Mucosa of descending colon (tissue), 3 donors: ENCODE data around the gene CRYL1. TPM values are rescaled to one million over a fixed set of nuclear protein-coding genes. Genes with fewer than 3 reads are reported as not detected.
A peak's percentile ranks its signal among the peaks of the same experiment; 100 is the strongest.

Experiments
- ATAC-seq: fragments of 200-7000 bp; cut with Tn5 transposase; one replicate; pipeline ENCODE4 v1.9.1; 2020; ENCODE audit warnings: mild to moderate bottlenecking, moderate library complexity
- DNase-seq, 3 donors: peaks; one replicate each; pipeline ENCODE4 v3.0.0-alpha.2; 2020
- H3K36me3 ChIP-seq: fragments of 200-600 bp; one replicate; pipeline ENCODE4 v1.8.0; 2021; ENCODE audit warnings: low read depth, mild to moderate bottlenecking
- H3K4me1 ChIP-seq: fragments of 200-600 bp; one replicate; pipeline ENCODE4 v1.8.0; 2021; ENCODE audit warnings: low read depth, mild to moderate bottlenecking
- H3K4me3 ChIP-seq: fragments of 200-600 bp; one replicate; pipeline ENCODE4 v1.8.0; 2021; ENCODE audit warnings: mild to moderate bottlenecking
- H3K9me3 ChIP-seq: fragments of 200-600 bp; one replicate; pipeline ENCODE4 v1.8.0; 2021; ENCODE audit warnings: mild to moderate bottlenecking
- CTCF ChIP-seq: fragments of 200-600 bp; IDR thresholded peaks from one replicate; pipeline ENCODE4 v1.8.0; 2022; ENCODE audit warnings: antibody characterized with exemption, mild to moderate bottlenecking
- intact Hi-C, 2 donors: fragments of 100-400 bp; cut with DNase I in 1 of 2; cut with micrococcal nuclease in 1 of 2; formaldehyde crosslinking; loops; one replicate each; pipeline versions ENCODE4 v1.11.0 to v1.11.1; 2022; cut with DNase I, micrococcal nuclease
- total RNA-seq, 3 donors: library from RNA; stranded (reverse); fragmentation: NEBNext Ultra II Directional in 2 of 3; extraction: Animal tissue kit (Norgen Biotek cat#: 25700) in 2 of 3; gene quantifications; one replicate each; pipeline versions ENCODE4 v1.2.1 to v1.2.4, GENCODE V29; 2021 to 2023
- donor health status: DM: no; HTN: no; CAD: no; lungs with moderate emphysema.
- donor health status: DM: no; HTN: no; CAD: no.
- donor health status: DM: no; HTN: yes; CAD: no.

CRYL1 gene
- total RNA-seq, 3 donors from 2014 or later = 49.2 to 141 (median 106) TPM

GRCh38 chr13:20491926-20492435 is 33.7 kb downstream of the CRYL1 start:
- DNase-seq = no peak
- intact Hi-C loops = loop anchor here in 1 of 2 donors (10.0 kb wide), 1 partner anchor 433 kb away; no protein-coding TSS in a partner anchor
- Histone ChIP-seq H3K4me3 (no peak overlapping the region), H3K4me1 (no peaks in the 10 kb centered on the region), H3K36me3 (no peaks in the 10 kb centered on the region), H3K9me3 (no peaks in the 10 kb centered on the region)
- TF ChIP-seq CTCF = no peak
- ATAC-seq = no peak

GRCh38 chr13:20489185-20489820 is 36.4 kb downstream of the CRYL1 start:
- H3K4me1 ChIP-seq = no peaks in the 10 kb centered on the region
- H3K36me3 ChIP-seq = no peaks in the 10 kb centered on the region
- ATAC-seq = no peak
- peak in 1 of 3 donors; percentile 72 for DNase-seq
- intact Hi-C loops = no loop called here
- H3K9me3 ChIP-seq = no peaks in the 10 kb centered on the region
- TF ChIP-seq CTCF = no peak
- H3K4me3 ChIP-seq = no peak overlapping the region

GRCh38 chr13:20487927-20488326 is 37.7 kb downstream of the CRYL1 start:
- DNase-seq = no peak
- H3K4me3 ChIP-seq = no peak overlapping the region
- H3K9me3 ChIP-seq = no peaks in the 10 kb centered on the region
- no peak for TF ChIP-seq CTCF
- no peaks in the 10 kb centered on the region for H3K36me3 ChIP-seq
- no peak for ATAC-seq
- no peaks in the 10 kb centered on the region for H3K4me1 ChIP-seq
- intact Hi-C loops = no loop called here

- no peak for DNase-seq
- ATAC-seq = no peak
- Histone ChIP-seq H3K9me3 (no peaks in the 10 kb centered on the region), H3K4me1 (no peaks in the 10 kb centered on the region), H3K4me3 (no peak overlapping the region), H3K36me3 (no peaks in the 10 kb centered on the region)
- no peak for TF ChIP-seq CTCF
- intact Hi-C loops = no loop called here
Observed at GRCh38 chr13:20482787-20483186, 42.9 kb downstream of the CRYL1 start.

GRCh38 chr13:20482275-20482761 is 43.3 kb downstream of the CRYL1 start:
- no peaks in the 10 kb centered on the region for H3K4me1 ChIP-seq
- no peak for TF ChIP-seq CTCF
- no peaks in the 10 kb centered on the region for H3K36me3 ChIP-seq
- DNase-seq = no peak
- H3K9me3 ChIP-seq = no peaks in the 10 kb centered on the region
- no peak overlapping the region for H3K4me3 ChIP-seq
- intact Hi-C loops = no loop called here
- no peak for ATAC-seq
